A549 (cell line): Measurements from ENCODE around the gene INPP5F.

Source experiments
- CTCF ChIP-seq: fragments of >200 bp; sonication (Bioruptor Twin); formaldehyde crosslinking; IDR thresholded peaks from 3 replicates; pipeline ENCODE4 v1.5.1; 2016
- E2F6 ChIP-seq: IDR thresholded peaks from 2 replicates; pipeline ENCODE4 v1.6.1; 2012; ENCODE audit warnings: low read depth, borderline replicate concordance
- ELK1 ChIP-seq: fragments of 150-350 bp; IDR thresholded peaks from 2 replicates; pipeline ENCODE4 v1.6.1; 2014; ENCODE audit warnings: low read depth, mild to moderate bottlenecking, low read length
- EP300 ChIP-seq, 2 experiments: fragments of >200 bp; sonication (Bioruptor Twin); formaldehyde crosslinking; IDR thresholded peaks; 2 replicates in 1 of 2; 3 replicates in 1 of 2; pipeline ENCODE4 v1.6.1; 2016 to 2017
- MAX ChIP-seq: IDR thresholded peaks from 2 replicates; pipeline ENCODE4 v1.6.1; 2012
- MYC ChIP-seq: IDR thresholded peaks from 2 replicates; pipeline ENCODE4 v1.6.1; 2012; ENCODE audit warnings: mild to moderate bottlenecking, inconsistent platforms, low read length, improper control_type of control experiment, borderline replicate concordance
- PBX3 ChIP-seq: IDR thresholded peaks from 2 replicates; pipeline ENCODE4 v1.6.1; 2012
- RFX5 ChIP-seq: fragments of 450-650 bp; IDR thresholded peaks from 2 replicates; pipeline ENCODE4 v1.7.1; 2014; ENCODE audit warnings: antibody characterized with exemption, mild to moderate bottlenecking, moderate library complexity

- TF ChIP-seq CTCF (no peak), MYC (no peak), MAX (no peak), E2F6 (no peak), RFX5 (no peak), ELK1 (no peak), EP300 (IDR thresholded peaks at IDR 0.05) (no peak), PBX3 (no peak)
These were observed 58.7 kb downstream of the INPP5F start for GRCh38 chr10:119784340-119785067.
